HUES48 (cell line): ENCODE results near the gene OVOL1.

Experiments
- H3K27ac ChIP-seq: one replicate; pipeline ENCODE4 v1.7.0; 2013; ENCODE audit warnings: low read depth, low read length, inconsistent platforms
- H3K27me3 ChIP-seq: 2 replicates; pipeline ENCODE4 v1.6.1; 2013; ENCODE audit warnings: mild to moderate bottlenecking, low read length; ENCODE audit not compliant: control insufficient read depth, insufficient read depth
- H3K36me3 ChIP-seq: 2 replicates; pipeline ENCODE4 v1.6.1; 2013; ENCODE audit warnings: low read length; ENCODE audit not compliant: control insufficient read depth, insufficient read depth
- H3K4me1 ChIP-seq: 2 replicates; pipeline ENCODE4 v1.6.1; 2013; ENCODE audit warnings: mild to moderate bottlenecking, low read length; ENCODE audit not compliant: control insufficient read depth, insufficient read depth
- H3K4me3 ChIP-seq: 2 replicates; pipeline ENCODE4 v1.5.1; 2013; ENCODE audit warnings: mild to moderate bottlenecking, low read depth, low read length
- H3K9ac ChIP-seq: 2 replicates; pipeline ENCODE4 v1.6.1; 2013; ENCODE audit warnings: mild to moderate bottlenecking, low read depth, low read length, moderate library complexity
- H3K9me3 ChIP-seq: 2 replicates; pipeline ENCODE4 v1.6.1; 2013; ENCODE audit warnings: low read length; ENCODE audit not compliant: control insufficient read depth, insufficient read depth

OVOL1 gene

DNA sequence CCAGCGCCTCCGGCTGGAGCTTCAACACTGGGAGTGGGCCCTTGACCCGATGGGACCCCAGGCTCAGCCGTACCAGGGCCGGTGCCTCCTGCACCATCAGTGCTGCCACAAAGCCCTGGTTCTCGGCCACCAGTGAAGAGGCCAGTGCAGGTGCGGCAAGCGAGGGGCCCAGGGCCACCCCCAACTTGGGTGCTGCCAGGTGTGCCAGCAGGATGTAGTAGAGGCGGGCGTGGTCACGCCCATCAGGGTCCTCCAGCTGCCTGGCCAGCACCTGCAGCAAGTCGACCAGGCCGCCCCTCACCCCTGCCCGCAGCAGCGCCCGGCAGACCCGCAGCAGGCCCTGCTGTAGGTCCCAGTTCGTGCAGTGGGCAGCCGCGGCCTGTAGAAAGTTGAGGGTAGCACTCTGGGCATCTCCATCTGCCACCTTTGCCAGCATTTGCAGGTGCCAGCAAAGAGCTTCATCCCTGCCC is 8.4 kb upstream of the OVOL1 start:
- peaks cover 16% of the 10 kb centered on the region for H3K36me3 ChIP-seq
- H3K4me1 ChIP-seq = no peaks in the 10 kb centered on the region
- no peak overlapping the region for H3K4me3 ChIP-seq
- H3K27ac ChIP-seq = no peak overlapping the region
- H3K9ac ChIP-seq = no peak overlapping the region
- peaks cover 25% of the 10 kb centered on the region for H3K27me3 ChIP-seq
- H3K9me3 ChIP-seq = no peaks in the 10 kb centered on the region

GRCh38 chr11:65778901-65779668 is 7.8 kb upstream of the OVOL1 start:
- H3K36me3 ChIP-seq = peaks cover 16% of the 10 kb centered on the region
- no peaks in the 10 kb centered on the region for H3K4me1 ChIP-seq
- H3K9ac ChIP-seq = no peak overlapping the region
- no peak overlapping the region for H3K4me3 ChIP-seq
- peaks cover 26% of the 10 kb centered on the region for H3K27me3 ChIP-seq
- H3K9me3 ChIP-seq = no peaks in the 10 kb centered on the region
- H3K27ac ChIP-seq = no peak overlapping the region

- no peak overlapping the region for H3K9ac ChIP-seq
Observed at GRCh38 chr11:65779669-65779918, 7.3 kb upstream of the OVOL1 start.

GRCh38 chr11:65779919-65780769 is 6.7 kb upstream of the OVOL1 start:
- H3K27ac ChIP-seq = peak overlapping the region; percentile 35
- H3K4me1 ChIP-seq = no peaks in the 10 kb centered on the region

More at GRCh38 chr11:65779669-65779918, 7.3 kb upstream of the OVOL1 start:
- H3K4me3 ChIP-seq = peak overlapping the region; percentile 17; the same call in 1 of the 2 replicates
- no peak overlapping the region for H3K27ac ChIP-seq
- H3K27me3 ChIP-seq = peaks cover 30% of the 10 kb centered on the region
- H3K36me3 ChIP-seq = peaks cover 16% of the 10 kb centered on the region
- no peaks in the 10 kb centered on the region for H3K9me3 ChIP-seq
- no peaks in the 10 kb centered on the region for H3K4me1 ChIP-seq

DNA sequence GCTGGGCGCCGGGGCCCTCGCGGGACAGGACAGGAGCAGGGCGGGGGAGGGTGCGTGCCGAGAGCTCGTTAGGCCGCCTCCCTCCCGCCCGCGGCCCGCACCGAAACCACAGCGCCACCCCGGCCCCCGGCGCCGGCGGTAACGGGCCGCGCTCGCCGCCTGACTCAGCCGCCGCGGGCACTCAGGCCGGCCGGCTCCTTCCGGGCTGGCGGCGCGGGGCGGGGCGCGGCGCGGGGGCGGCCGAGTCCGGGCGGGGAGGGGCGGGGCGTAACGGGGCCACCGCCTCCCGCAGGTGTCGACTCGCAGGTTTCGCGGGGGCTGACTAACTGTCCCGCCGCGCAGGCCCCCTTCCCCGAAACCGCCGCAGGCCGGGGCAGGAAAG is 6.1 kb upstream of the OVOL1 start, which contains the start of gene AP5B1:
Gene AP5B1 (minus strand): TSS at position 207 of the 382 bp plus-strand sequence. CDS start 385 bp downstream, outside the sequence.
- peaks cover 16% of the 10 kb centered on the region for H3K36me3 ChIP-seq
- H3K27me3 ChIP-seq = peaks cover 39% of the 10 kb centered on the region
- H3K4me3 ChIP-seq = peak within 1 kb of the TSS; percentile 72
- no peak within 1 kb of the TSS for H3K9ac ChIP-seq
- no peaks in the 10 kb centered on the region for H3K4me1 ChIP-seq
- no peaks in the 10 kb centered on the region for H3K9me3 ChIP-seq
- H3K27ac ChIP-seq = peak within 1 kb of the TSS; percentile 35

More at GRCh38 chr11:65779919-65780769, 6.7 kb upstream of the OVOL1 start:
- no peak overlapping the region for H3K9ac ChIP-seq
- peaks cover 33% of the 10 kb centered on the region for H3K27me3 ChIP-seq
- peaks cover 16% of the 10 kb centered on the region for H3K36me3 ChIP-seq
- H3K4me3 ChIP-seq = peak overlapping the region; percentile 72
- no peaks in the 10 kb centered on the region for H3K9me3 ChIP-seq

- Histone ChIP-seq H3K27me3 (peaks cover 45% of the 10 kb centered on the region), H3K27ac (no peak overlapping the region)
Observed at GRCh38 chr11:65781152-65781961, 5.5 kb upstream of the OVOL1 start.

GRCh38 chr11:65781962-65782815 is 4.7 kb upstream of the OVOL1 start:
- H3K4me1 ChIP-seq = no peaks in the 10 kb centered on the region; the same call in 1 of the 2 replicates
- H3K4me3 ChIP-seq = no peak overlapping the region; the same call in 1 of the 2 replicates

More at GRCh38 chr11:65781152-65781961, 5.5 kb upstream of the OVOL1 start:
- Histone ChIP-seq H3K9ac (no peak overlapping the region), H3K9me3 (no peaks in the 10 kb centered on the region), H3K36me3 (peaks cover 16% of the 10 kb centered on the region), H3K4me1 (no peaks in the 10 kb centered on the region; the same call in 1 of the 2 replicates), H3K4me3 (peak overlapping the region; percentile 72; the same call in 1 of the 2 replicates)

GRCh38 chr11:65782816-65783228 is 4.0 kb upstream of the OVOL1 start:
- peaks cover 57% of the 10 kb centered on the region for H3K27me3 ChIP-seq
- H3K9ac ChIP-seq = no peak overlapping the region

More at GRCh38 chr11:65781962-65782815, 4.7 kb upstream of the OVOL1 start:
- H3K27ac ChIP-seq = no peak overlapping the region
- peaks cover 52% of the 10 kb centered on the region for H3K27me3 ChIP-seq
- H3K36me3 ChIP-seq = peaks cover 16% of the 10 kb centered on the region
- H3K9me3 ChIP-seq = no peaks in the 10 kb centered on the region
- no peak overlapping the region for H3K9ac ChIP-seq

GRCh38 chr11:65785319-65786007 is 1.4 kb upstream of the OVOL1 start:
- Histone ChIP-seq H3K27ac (no peak overlapping the region), H3K27me3 (peaks cover 69% of the 10 kb centered on the region), H3K4me3 (no peak overlapping the region), H3K9ac (no peak overlapping the region), H3K36me3 (no peaks in the 10 kb centered on the region), H3K4me1 (peaks cover 20% of the 10 kb centered on the region), H3K9me3 (no peaks in the 10 kb centered on the region)

More at GRCh38 chr11:65782816-65783228, 4.0 kb upstream of the OVOL1 start:
- Histone ChIP-seq H3K4me3 (no peak overlapping the region), H3K27ac (no peak overlapping the region), H3K9me3 (no peaks in the 10 kb centered on the region), H3K36me3 (peaks cover 12% of the 10 kb centered on the region; the same call in 1 of the 2 replicates), H3K4me1 (no peaks in the 10 kb centered on the region; the same call in 1 of the 2 replicates)
